A673 (cell line): ENCODE results near the gene GPX3. TPM values are rescaled to one million over a fixed set of nuclear protein-coding genes. Genes with fewer than 3 reads are reported as not detected.

Source experiments
- BruUV-seq: library from RNA; stranded (reverse); fragments of 400-500 nt; replicated peaks from 2 replicates; lab custom pipeline; 2021; lab: Mats Ljungman, UMichigan
- CTCF ChIA-PET: fragments of 300-600 bp; sonication (Branson Sonifier 250); formaldehyde crosslinking; loops from one replicate; lab custom pipeline; 2022; ENCODE audit warnings: antibody characterized with exemption; lab: Charles Lee
- POLR2A ChIA-PET: fragments of 300-600 bp; sonication (Branson Sonifier 250); formaldehyde crosslinking; loops from one replicate; lab custom pipeline; 2022; ENCODE audit warnings: antibody characterized with exemption; ENCODE audit not compliant: low non-redundant PET; lab: Charles Lee
- DNase-seq: peaks from one replicate; pipeline ENCODE4 v3.0.0-alpha.2; 2015; ENCODE audit warnings: low spot score
- H3K27ac ChIP-seq: fragments of 200-600 bp; sonication (generic); 2 replicates; pipeline ENCODE4 v1.5.1; 2016; ENCODE audit warnings: mixed run types, low read depth, mild to moderate bottlenecking, mixed read lengths, antibody characterized with exemption, low read length; ENCODE audit not compliant: poor library complexity, severe bottlenecking
- H3K27me3 ChIP-seq: fragments of 200-600 bp; sonication (generic); replicated peaks from 2 replicates; pipeline ENCODE4 v1.6.1; 2017; ENCODE audit warnings: mixed run types, low read depth, mild to moderate bottlenecking, mixed read lengths, antibody characterized with exemption, low read length; ENCODE audit not compliant: insufficient read depth, poor library complexity
- H3K36me3 ChIP-seq: fragments of 200-600 bp; sonication (generic); 2 replicates; pipeline ENCODE4 v1.6.1; 2016; ENCODE audit warnings: mixed run types, mild to moderate bottlenecking, mixed read lengths, antibody characterized with exemption, low read length; ENCODE audit not compliant: insufficient read depth, poor library complexity, severe bottlenecking
- H3K4me1 ChIP-seq: fragments of 200-600 bp; sonication (generic); 2 replicates; pipeline ENCODE4 v1.6.1; 2017; ENCODE audit warnings: mixed run types, mild to moderate bottlenecking, mixed read lengths, antibody characterized with exemption, low read length; ENCODE audit not compliant: insufficient read depth, poor library complexity, severe bottlenecking
- H3K4me3 ChIP-seq: fragments of 200-600 bp; sonication (generic); 2 replicates; pipeline ENCODE4 v1.5.1; 2016; ENCODE audit warnings: low read depth, mixed run types, mild to moderate bottlenecking, mixed read lengths, low read length; ENCODE audit not compliant: poor library complexity, severe bottlenecking
- H3K9me3 ChIP-seq: fragments of 200-600 bp; sonication (generic); 2 replicates; pipeline ENCODE4 v1.6.1; 2016; ENCODE audit warnings: mixed run types, low read depth, mild to moderate bottlenecking, mixed read lengths, antibody characterized with exemption, low read length; ENCODE audit not compliant: poor library complexity, severe bottlenecking
- CTCF ChIP-seq: fragments of 300-800, 200-600 bp; sonication (generic); conservative IDR thresholded peaks from 2 replicates; pipeline ENCODE4 v1.5.1; 2017; ENCODE audit warnings: low read depth, mild to moderate bottlenecking, antibody characterized with exemption, low read length, moderate library complexity, mixed read lengths
- EZH2 ChIP-seq: fragments of 200-600 bp; sonication (generic); IDR thresholded peaks from 2 replicates; pipeline ENCODE4 v1.6.1; 2017; ENCODE audit warnings: borderline replicate concordance, low read depth, mild to moderate bottlenecking, mixed read lengths, antibody characterized with exemption, low read length; ENCODE audit not compliant: poor library complexity, severe bottlenecking
- intact Hi-C: fragments of 100-400 bp; cut with micrococcal nuclease; formaldehyde crosslinking; loops from one replicate; pipeline ENCODE4 v1.10.0; 2022; ENCODE audit not compliant: unreplicated experiment
- total RNA-seq: library from RNA; stranded (reverse); gene quantifications from 2 replicates; pipeline ENCODE4 v1.2.3, GENCODE V29; 2021

GPX3 gene
- total RNA-seq, 1 experiment from 2014 or later = 0.19 TPM

GRCh38 chr5:151058891-151059489, 38.6 kb downstream of the GPX3 start:
- ChIA-PET CTCF (no interaction called here), POLR2A (no interaction called here)
- BruUV-seq = no TSS peak
- DNase-seq = no peak
- Histone ChIP-seq H3K4me3 (no peak overlapping the region), H3K27me3 (no peaks in the 10 kb centered on the region), H3K4me1 (no peaks in the 10 kb centered on the region), H3K36me3 (no peaks in the 10 kb centered on the region), H3K9me3 (no peaks in the 10 kb centered on the region), H3K27ac (no peak overlapping the region)
- intact Hi-C loops = no loop called here
- no peak for TF ChIP-seq CTCF
- TF ChIP-seq EZH2 = no peak

GRCh38 chr5:151060742-151061141, 40.4 kb downstream of the GPX3 start:
- POLR2A ChIA-PET = no interaction called here
- DNase-seq = no peak
- Histone ChIP-seq H3K27ac (no peak overlapping the region), H3K27me3 (no peaks in the 10 kb centered on the region), H3K36me3 (no peaks in the 10 kb centered on the region), H3K9me3 (no peaks in the 10 kb centered on the region), H3K4me1 (no peaks in the 10 kb centered on the region), H3K4me3 (no peak overlapping the region)
- CTCF ChIA-PET = interaction anchor here (1.2 kb wide), 1 partner anchor 9 kb away, joined by 5 read pairs; no protein-coding TSS in a partner anchor
- no TSS peak for BruUV-seq
- no peak for TF ChIP-seq CTCF
- TF ChIP-seq EZH2 = no peak
- intact Hi-C loops = no loop called here

GRCh38 chr5:151062405-151063141, 42.2 kb downstream of the GPX3 start:
- TF ChIP-seq CTCF (no peak), EZH2 (no peak)
- ChIA-PET POLR2A (no interaction called here), CTCF (no interaction called here)
- Histone ChIP-seq H3K36me3 (no peaks in the 10 kb centered on the region), H3K9me3 (no peaks in the 10 kb centered on the region), H3K4me3 (no peak overlapping the region), H3K4me1 (no peaks in the 10 kb centered on the region), H3K27me3 (no peaks in the 10 kb centered on the region), H3K27ac (no peak overlapping the region)
- intact Hi-C loops = no loop called here
- no TSS peak for BruUV-seq
- DNase-seq = no peak
